ENCODE data around the gene MYH7. TPM values are rescaled to one million over a fixed set of nuclear protein-coding genes. Genes with fewer than 3 reads are reported as not detected.

Gene MYH7
- total RNA-seq, 1 donor from 2014 or later = not detected

- no peaks in the 10 kb centered on the region for H3K9me3 Mint-ChIP-seq (ENCODE audit: unreplicated experiment)
- DNase-seq (ENCODE audit: low read depth) = no peak
- no peak overlapping the region for H3K27ac Mint-ChIP-seq (ENCODE audit: unreplicated experiment)
- Histone ChIP-seq H2AFZ (ENCODE audit: low read depth, low read length) (no peak overlapping the region), H3K4me2 (ENCODE audit: low read length) (no peak overlapping the region), H3K4me3 (ENCODE audit: insufficient read depth, low read depth, low read length) (no peak overlapping the region), H3K9ac (ENCODE audit: low read length) (no peak overlapping the region), H3K4me1 (ENCODE audit: insufficient read depth, low read length) (no peaks in the 10 kb centered on the region), H4K20me1 (ENCODE audit: insufficient read depth, low read length) (no peaks in the 10 kb centered on the region), H3K36me3 (ENCODE audit: insufficient read depth, low read length) (no peaks in the 10 kb centered on the region), H3K27ac (ENCODE audit: low read depth, low read length) (no peak overlapping the region), H3K27me3 (ENCODE audit: insufficient read depth, low read length) (peaks cover 2% of the 10 kb centered on the region), H3K79me2 (ENCODE audit: insufficient read depth, low read length) (no peaks in the 10 kb centered on the region), H3K9me3 (ENCODE audit: insufficient read depth, low read depth, low read length) (no peaks in the 10 kb centered on the region)
- peaks cover 26% of the 10 kb centered on the region for H3K27me3 Mint-ChIP-seq (ENCODE audit: low read depth, unreplicated experiment)
- no peak for FAIRE-seq
- no peak overlapping the region for H3K4me3 Mint-ChIP-seq (ENCODE audit: unreplicated experiment)
- H3K4me1 Mint-ChIP-seq (ENCODE audit: low read depth, unreplicated experiment) = peaks cover 3% of the 10 kb centered on the region
- H3K36me3 Mint-ChIP-seq (ENCODE audit: low read depth, unreplicated experiment) = peaks cover 2% of the 10 kb centered on the region
- no peak for TF ChIP-seq CTCF (IDR thresholded peaks at IDR 0.05; ENCODE audit: insufficient read depth, low read depth, low read length)
- no peak for TF ChIP-seq EZH2 (IDR thresholded peaks at IDR 0.05; ENCODE audit: insufficient read depth, low read length)
Measured at GRCh38 chr14:23442721-23443356, 7.4 kb upstream of the MYH7 start.

GRCh38 chr14:23441076-23441475 is 5.6 kb upstream of the MYH7 start:
- Histone ChIP-seq H3K9ac (ENCODE audit: low read length) (no peak overlapping the region), H3K4me2 (ENCODE audit: low read length) (no peak overlapping the region), H3K27ac (ENCODE audit: low read depth, low read length) (no peak overlapping the region), H3K9me3 (ENCODE audit: insufficient read depth, low read depth, low read length) (no peaks in the 10 kb centered on the region), H3K79me2 (ENCODE audit: insufficient read depth, low read length) (no peaks in the 10 kb centered on the region), H3K4me3 (ENCODE audit: insufficient read depth, low read depth, low read length) (no peak overlapping the region), H3K27me3 (ENCODE audit: insufficient read depth, low read length) (peaks cover 2% of the 10 kb centered on the region), H3K4me1 (ENCODE audit: insufficient read depth, low read length) (no peaks in the 10 kb centered on the region), H2AFZ (ENCODE audit: low read depth, low read length) (no peak overlapping the region), H3K36me3 (ENCODE audit: insufficient read depth, low read length) (no peaks in the 10 kb centered on the region), H4K20me1 (ENCODE audit: insufficient read depth, low read length) (no peaks in the 10 kb centered on the region)
- Mint-ChIP-seq H3K4me1 (ENCODE audit: low read depth, unreplicated experiment) (peaks cover 6% of the 10 kb centered on the region), H3K9me3 (ENCODE audit: unreplicated experiment) (no peaks in the 10 kb centered on the region), H3K27me3 (ENCODE audit: low read depth, unreplicated experiment) (peaks cover 24% of the 10 kb centered on the region), H3K36me3 (ENCODE audit: low read depth, unreplicated experiment) (peaks cover 2% of the 10 kb centered on the region), H3K4me3 (ENCODE audit: unreplicated experiment) (peak overlapping the region; percentile 5), H3K27ac (ENCODE audit: unreplicated experiment) (no peak overlapping the region)
- no peak for DNase-seq (ENCODE audit: low read depth)
- no peak for FAIRE-seq
- TF ChIP-seq EZH2 (IDR thresholded peaks at IDR 0.05; ENCODE audit: insufficient read depth, low read length) (no peak), CTCF (IDR thresholded peaks at IDR 0.05; ENCODE audit: insufficient read depth, low read depth, low read length) (no peak)

- peaks cover 23% of the 10 kb centered on the region for H3K27me3 Mint-ChIP-seq (ENCODE audit: low read depth, unreplicated experiment)
- Histone ChIP-seq H2AFZ (ENCODE audit: low read depth, low read length) (no peak overlapping the region), H3K36me3 (ENCODE audit: insufficient read depth, low read length) (no peaks in the 10 kb centered on the region), H3K4me3 (ENCODE audit: insufficient read depth, low read depth, low read length) (no peak overlapping the region), H4K20me1 (ENCODE audit: insufficient read depth, low read length) (no peaks in the 10 kb centered on the region), H3K9ac (ENCODE audit: low read length) (no peak overlapping the region), H3K9me3 (ENCODE audit: insufficient read depth, low read depth, low read length) (no peaks in the 10 kb centered on the region), H3K27ac (ENCODE audit: low read depth, low read length) (no peak overlapping the region), H3K27me3 (ENCODE audit: insufficient read depth, low read length) (peaks cover 2% of the 10 kb centered on the region), H3K79me2 (ENCODE audit: insufficient read depth, low read length) (no peaks in the 10 kb centered on the region), H3K4me2 (ENCODE audit: low read length) (no peak overlapping the region), H3K4me1 (ENCODE audit: insufficient read depth, low read length) (no peaks in the 10 kb centered on the region)
- peaks cover 3% of the 10 kb centered on the region for H3K9me3 Mint-ChIP-seq (ENCODE audit: unreplicated experiment)
- TF ChIP-seq EZH2 (IDR thresholded peaks at IDR 0.05; ENCODE audit: insufficient read depth, low read length) (no peak), CTCF (IDR thresholded peaks at IDR 0.05; ENCODE audit: insufficient read depth, low read depth, low read length) (no peak)
- peaks cover 2% of the 10 kb centered on the region for H3K36me3 Mint-ChIP-seq (ENCODE audit: low read depth, unreplicated experiment)
- DNase-seq (ENCODE audit: low read depth) = no peak
- H3K27ac Mint-ChIP-seq (ENCODE audit: unreplicated experiment) = no peak overlapping the region
- no peak for FAIRE-seq
- H3K4me1 Mint-ChIP-seq (ENCODE audit: low read depth, unreplicated experiment) = peaks cover 18% of the 10 kb centered on the region
- no peak overlapping the region for H3K4me3 Mint-ChIP-seq (ENCODE audit: unreplicated experiment)
Measured at GRCh38 chr14:23439107-23439835, 3.8 kb upstream of the MYH7 start.

Data from astrocyte (in vitro differentiated cells and primary cell).